Measurements from ENCODE around the gene C9orf57. TPM values are rescaled to one million over a fixed set of nuclear protein-coding genes. Genes with fewer than 3 reads are reported as not detected.

The C9orf57 gene
- total RNA-seq, 1 experiment from 2014 or later, result not detected

GRCh38 chr9:72044095-72044494 lies 16.3 kb downstream of the C9orf57 start:
- no peak overlapping the region for H3K4me3 Mint-ChIP-seq

More at GRCh38 chr9:72044095-72044494, 16.3 kb downstream of the C9orf57 start:
- H4K20me1 ChIP-seq (ENCODE audit: control insufficient read depth, insufficient read depth, insufficient read length), result no peaks in the 10 kb centered on the region
- no CpG with 5 or more reads among the region's 4 CpGs for WGBS (ENCODE audit: extremely low coverage, insufficient read length, low lambda C conversion rate)
- no peaks in the 10 kb centered on the region for H3K36me3 Mint-ChIP-seq (ENCODE audit: insufficient read depth in 1 of 3, low read depth in 3 of 3)
- H3K4ac ChIP-seq (ENCODE audit: low read depth, low read length), result no peak overlapping the region
- no peaks in the 10 kb centered on the region for H3K4me1 ChIP-seq (ENCODE audit: insufficient read depth, low read length)
- H3T11ph ChIP-seq (ENCODE audit: low read length), result no peak overlapping the region
- H3K27me3 Mint-ChIP-seq (ENCODE audit: low read depth), result no peaks in the 10 kb centered on the region
- H2BK20ac ChIP-seq (ENCODE audit: low read depth, low read length, poor library complexity, severe bottlenecking), result no peak overlapping the region
- no peaks in the 10 kb centered on the region for H3K79me1 ChIP-seq (ENCODE audit: insufficient read depth, low read depth, low read length, poor library complexity, severe bottlenecking)
- H3K56ac ChIP-seq (ENCODE audit: insufficient read length, low read depth, low read length), result no peak overlapping the region
- no peak overlapping the region for H3K18ac ChIP-seq (ENCODE audit: insufficient read length, low read depth, low read length)
- no peaks in the 10 kb centered on the region for H3K9me3 Mint-ChIP-seq
- no peak for TF ChIP-seq CTCF (conservative IDR thresholded peaks at IDR 0.05)
- no peak overlapping the region for H3K27ac Mint-ChIP-seq
- H3K27ac ChIP-seq (ENCODE audit: insufficient read length, low read depth, low read length), result no peak overlapping the region
- no peaks in the 10 kb centered on the region for H3K9me3 ChIP-seq (ENCODE audit: control insufficient read depth, low read depth, low read length)
- H2BK5ac ChIP-seq (ENCODE audit: insufficient read length, low read length), result no peak overlapping the region
- no peaks in the 10 kb centered on the region for H3K23me2 ChIP-seq (ENCODE audit: insufficient read length, low read depth, low read length, poor library complexity, severe bottlenecking)
- no peak for DNase-seq
- no peaks in the 10 kb centered on the region for H3K27me3 ChIP-seq (ENCODE audit: insufficient read depth, low read length)
- no peak overlapping the region for H3K4me2 ChIP-seq (ENCODE audit: insufficient read depth, insufficient read length, low read length)
- H3K4me1 Mint-ChIP-seq, result peaks cover 3 to 7% of the 10 kb centered on the region in 2 experiments
- no peak overlapping the region for H4K5ac ChIP-seq (ENCODE audit: insufficient read length, low read depth, low read length)
- no peak overlapping the region for H2AK5ac ChIP-seq (ENCODE audit: insufficient read length, low read length)
- H3K23ac ChIP-seq (ENCODE audit: insufficient read length, low read depth, low read length), result no peak overlapping the region
- H2BK12ac ChIP-seq (ENCODE audit: insufficient read length, low read depth, low read length), result no peak overlapping the region
- no peaks in the 10 kb centered on the region for H3K79me2 ChIP-seq (ENCODE audit: insufficient read depth, low read length)
- no peak overlapping the region for H3K14ac ChIP-seq (ENCODE audit: insufficient read depth, low read length)
- H2AFZ ChIP-seq (ENCODE audit: low read length), result no peak overlapping the region
- H2BK120ac ChIP-seq (ENCODE audit: low read depth, low read length, poor library complexity, severe bottlenecking), result no peak overlapping the region
- no peak overlapping the region for H3K9ac ChIP-seq (ENCODE audit: extremely low read depth, insufficient read length, low read length)
- H2BK15ac ChIP-seq (ENCODE audit: low read depth, low read length), result no peak overlapping the region
- H4K8ac ChIP-seq (replicated peaks; ENCODE audit: insufficient read length, low read depth, low read length), result no peak overlapping the region
- H4K91ac ChIP-seq (ENCODE audit: insufficient read length, low read depth, low read length), result no peak overlapping the region
